ENCODE data around the gene FBLN1.

- no peak for TF ChIP-seq EZH2 (IDR thresholded peaks at IDR 0.05; ENCODE audit: insufficient read depth, poor library complexity, severe bottlenecking)
- TF ChIP-seq EZH2phosphoT487 (IDR thresholded peaks at IDR 0.05; ENCODE audit: insufficient read depth, low read depth): no peak
Observed at GRCh38 chr22:45602824-45603595, 100.3 kb downstream of the FBLN1 start.

Data from GM23248 (cell line).